ENCODE measurements around the gene SYT6.
"Not testable (repeated sequence)": the region's sequence is repeated elsewhere in the genome, so short reads cannot be mapped to it uniquely, and the experiment has no call there.

The SYT6 gene

GRCh38 chr1:114090738-114091505 is 62.7 kb downstream of the SYT6 start:
- DNase-seq: no peak

GRCh38 chr1:114089502-114090138 is 64.0 kb downstream of the SYT6 start:
- DNase-seq: no peak

- DNase-seq: no peak
Observed at GRCh38 chr1:114088392-114089299, 65.0 kb downstream of the SYT6 start.

- DNase-seq: no peak
Observed at GRCh38 chr1:114087495-114087894, 66.2 kb downstream of the SYT6 start.

GRCh38 chr1:114086601-114087368 is 66.9 kb downstream of the SYT6 start:
- no peak for DNase-seq

GRCh38 chr1:114082867-114083585 is 70.6 kb downstream of the SYT6 start:
- DNase-seq: no peak

- DNase-seq: no peak
Observed at GRCh38 chr1:114082304-114082630, 71.4 kb downstream of the SYT6 start.

- DNase-seq: no peak
Observed at GRCh38 chr1:114081437-114082303, 72.0 kb downstream of the SYT6 start.

- DNase-seq: no peak
Observed at GRCh38 chr1:114080511-114081436, 72.9 kb downstream of the SYT6 start.

GRCh38 chr1:114079596-114080190 is 74.0 kb downstream of the SYT6 start:
- no peak for DNase-seq

GRCh38 chr1:114078116-114078515 is 75.6 kb downstream of the SYT6 start:
- DNase-seq: no peak

GRCh38 chr1:114077188-114077587 is 76.5 kb downstream of the SYT6 start:
- DNase-seq: no peak

- DNase-seq: no peak
Observed at GRCh38 chr1:114076308-114076707, 77.4 kb downstream of the SYT6 start.

- DNase-seq: no peak
Observed at GRCh38 chr1:114075546-114076242, 78.0 kb downstream of the SYT6 start.

GRCh38 chr1:114075105-114075504 is 78.6 kb downstream of the SYT6 start:
- no peak for DNase-seq

- DNase-seq: no peak
Observed at GRCh38 chr1:114072246-114072645, 81.4 kb downstream of the SYT6 start.

GRCh38 chr1:114069762-114070161 is 83.9 kb downstream of the SYT6 start:
- DNase-seq: not testable (repeated sequence)

GRCh38 chr1:114068684-114069083 is 85.0 kb downstream of the SYT6 start:
- not testable (repeated sequence) for DNase-seq

GRCh38 chr1:114065671-114066070 is 88.0 kb downstream of the SYT6 start:
- DNase-seq: not testable (repeated sequence)

All from activated effector memory CD4-positive, alpha-beta T cell treated with Interleukin-2 at 50 U/mL for 16 hours (primary cell).